Neural cell (in vitro differentiated cells): ENCODE data around the gene PARM1. TPM values are rescaled to one million over a fixed set of nuclear protein-coding genes. Genes with fewer than 3 reads are reported as not detected.

Experiments used
- H2AFZ ChIP-seq: fragments of 200-600, 300-800 bp; sonication (generic), shearing (Covaris generic); 2 replicates; pipeline ENCODE4 v1.6.0; 2014; ENCODE audit warnings: low read depth, mild to moderate bottlenecking, antibody characterized with exemption, low read length, moderate library complexity
- H3F3A ChIP-seq: fragments of 200-600 bp; shearing (Covaris generic); 2 replicates; pipeline ENCODE4 v1.6.1; 2016; ENCODE audit warnings: mild to moderate bottlenecking, moderate library complexity, mixed read lengths, antibody characterized with exemption, low read length; ENCODE audit not compliant: insufficient read depth, poor library complexity, severe bottlenecking
- H3K27ac ChIP-seq: fragments of 200-600, 300-800 bp; sonication (generic), shearing (Covaris generic); 2 replicates; pipeline ENCODE4 v1.5.1; 2014; ENCODE audit warnings: mild to moderate bottlenecking, low read length, moderate library complexity
- H3K27me3 ChIP-seq: fragments of 300-800, 200-600 bp; sonication (generic), shearing (Covaris generic); 2 replicates; pipeline ENCODE4 v1.6.0; 2014; ENCODE audit warnings: mild to moderate bottlenecking, low read depth, low read length, moderate library complexity; ENCODE audit not compliant: insufficient read depth
- H3K36me3 ChIP-seq: fragments of 300-800, 200-600 bp; sonication (generic), shearing (Covaris generic); 2 replicates; pipeline ENCODE4 v1.5.1; 2014; ENCODE audit warnings: mild to moderate bottlenecking, antibody characterized with exemption, low read length, moderate library complexity; ENCODE audit not compliant: insufficient read depth
- H3K4me2 ChIP-seq: fragments of 300-800, 200-600 bp; sonication (generic), shearing (Covaris generic); 2 replicates; pipeline ENCODE4 v1.6.0; 2014; ENCODE audit warnings: mild to moderate bottlenecking, low read length
- H3K4me3 ChIP-seq: fragments of 300-800, 200-600 bp; sonication (generic), shearing (Covaris generic); 2 replicates; pipeline ENCODE4 v1.5.1; 2014; ENCODE audit warnings: mild to moderate bottlenecking, low read length, moderate library complexity
- H3K79me2 ChIP-seq: fragments of 200-600 bp; shearing (Covaris generic); replicated peaks from 2 replicates; pipeline ENCODE4 v1.6.0; 2014; ENCODE audit warnings: mild to moderate bottlenecking, low read length, moderate library complexity; ENCODE audit not compliant: insufficient read depth
- H3K9ac ChIP-seq: fragments of 300-800, 200-600 bp; sonication (generic), shearing (Covaris generic); 2 replicates; pipeline ENCODE4 v1.6.1; 2016; ENCODE audit warnings: mild to moderate bottlenecking, low read length, mixed read lengths
- H3K9me2 ChIP-seq: fragments of 200-600 bp; shearing (Covaris generic); 2 replicates; pipeline ENCODE4 v1.6.1; 2016; ENCODE audit warnings: mild to moderate bottlenecking, low read length, mixed read lengths; ENCODE audit not compliant: insufficient read depth
- H3K9me3 ChIP-seq: fragments of 200-600, 300-800 bp; sonication (generic), shearing (Covaris generic); 2 replicates; pipeline ENCODE4 v1.6.1; 2016; ENCODE audit warnings: mild to moderate bottlenecking, mixed run types, low read length, moderate library complexity, mixed read lengths
- H4K20me1 ChIP-seq: fragments of 200-600 bp; shearing (Covaris generic); 2 replicates; pipeline ENCODE4 v1.6.1; 2016; ENCODE audit warnings: mild to moderate bottlenecking, mixed run types; ENCODE audit not compliant: insufficient read depth
- EP300 ChIP-seq: fragments of 450-650 bp; conservative IDR thresholded peaks from 2 replicates; pipeline ENCODE4 v1.6.1; 2014; ENCODE audit warnings: antibody characterized with exemption, mild to moderate bottlenecking, moderate library complexity; ENCODE audit not compliant: poor library complexity, severe bottlenecking
- EZH2 ChIP-seq: fragments of 200-600, 300-800 bp; shearing (Covaris generic), sonication (generic); IDR thresholded peaks from 2 replicates; pipeline ENCODE4 v1.6.1; 2014; ENCODE audit warnings: antibody characterized with exemption, low read length, borderline replicate concordance, mild to moderate bottlenecking; ENCODE audit not compliant: insufficient read depth, poor library complexity, severe bottlenecking
- MXI1 ChIP-seq: fragments of 450-650 bp; conservative IDR thresholded peaks from 2 replicates; pipeline ENCODE4 v1.6.1; 2014; ENCODE audit warnings: antibody characterized with exemption, mild to moderate bottlenecking; ENCODE audit not compliant: poor library complexity, severe bottlenecking
- POLR2AphosphoS5 ChIP-seq: IDR thresholded peaks from 2 replicates; pipeline ENCODE4 v1.6.1; 2012
- RAD21 ChIP-seq: fragments of 450-650 bp; conservative IDR thresholded peaks from 2 replicates; pipeline ENCODE4 v1.6.1; 2014; ENCODE audit warnings: antibody characterized with exemption, mild to moderate bottlenecking, moderate library complexity
- SMC3 ChIP-seq: fragments of 450-650 bp; conservative IDR thresholded peaks from 2 replicates; pipeline ENCODE4 v1.6.1; 2014; ENCODE audit warnings: antibody characterized with exemption, mild to moderate bottlenecking, moderate library complexity; ENCODE audit not compliant: poor library complexity
- TAF1 ChIP-seq: IDR thresholded peaks from 2 replicates; pipeline ENCODE4 v1.6.1; 2012; ENCODE audit warnings: low read depth
- polyA plus RNA-seq: library from polyadenylated mRNA; depleted of rRNA; stranded (reverse); fragments of >200 nt; gene quantifications from 2 replicates; pipeline ENCODE4 v1.2.3, GENCODE V29; 2014
- TF ChIP-seq, protein P1 (sequence below): IDR thresholded peaks from 2 replicates; pipeline ENCODE4 v1.6.1; 2012; ENCODE audit warnings: borderline replicate concordance
- TF ChIP-seq, protein P2 (sequence below): fragments of 450-650 bp; IDR thresholded peaks from 2 replicates; pipeline ENCODE4 v1.5.1; 2014; ENCODE audit warnings: antibody characterized with exemption, mild to moderate bottlenecking, moderate library complexity; ENCODE audit not compliant: poor library complexity, severe bottlenecking

The PARM1 gene
- polyA plus RNA-seq, 1 donor from 2014 or later = 1.3 TPM

DNA sequence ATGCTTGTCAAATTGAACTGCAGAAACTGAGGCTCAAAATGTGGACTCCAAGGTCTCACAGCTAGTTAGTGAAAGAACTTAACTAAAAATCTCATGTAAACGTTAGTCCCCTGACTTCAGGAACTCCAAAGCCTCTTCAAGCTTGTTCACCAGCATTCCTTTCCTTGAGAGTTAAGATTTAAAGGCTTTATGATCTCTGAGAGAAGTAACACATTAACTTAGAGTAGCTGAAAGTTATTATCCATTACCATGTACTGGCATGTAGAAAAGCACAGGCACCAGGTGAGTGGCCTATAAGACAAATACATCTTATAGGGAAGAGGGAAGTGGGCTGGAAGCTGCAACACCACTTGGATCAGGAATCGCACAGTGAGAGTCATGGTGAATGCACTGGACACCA is 15.3 kb downstream of the PARM1 start:
- Histone ChIP-seq H3K9me2 (no peaks in the 10 kb centered on the region), H4K20me1 (no peaks in the 10 kb centered on the region), H2AFZ (no peak overlapping the region), H3K27ac (no peak overlapping the region), H3F3A (no peaks in the 10 kb centered on the region), H3K9me3 (no peaks in the 10 kb centered on the region), H3K36me3 (no peaks in the 10 kb centered on the region), H3K4me3 (no peak overlapping the region), H3K4me2 (no peak overlapping the region), H3K9ac (no peak overlapping the region), H3K79me2 (no peaks in the 10 kb centered on the region), H3K27me3 (no peaks in the 10 kb centered on the region)
- TF ChIP-seq MXI1 (no peak), RAD21 (no peak), POLR2AphosphoS5 (no peak), TAF1 (no peak), SMC3 (no peak), EZH2 (no peak), EP300 (no peak)
- TF ChIP-seq, protein P1, sequence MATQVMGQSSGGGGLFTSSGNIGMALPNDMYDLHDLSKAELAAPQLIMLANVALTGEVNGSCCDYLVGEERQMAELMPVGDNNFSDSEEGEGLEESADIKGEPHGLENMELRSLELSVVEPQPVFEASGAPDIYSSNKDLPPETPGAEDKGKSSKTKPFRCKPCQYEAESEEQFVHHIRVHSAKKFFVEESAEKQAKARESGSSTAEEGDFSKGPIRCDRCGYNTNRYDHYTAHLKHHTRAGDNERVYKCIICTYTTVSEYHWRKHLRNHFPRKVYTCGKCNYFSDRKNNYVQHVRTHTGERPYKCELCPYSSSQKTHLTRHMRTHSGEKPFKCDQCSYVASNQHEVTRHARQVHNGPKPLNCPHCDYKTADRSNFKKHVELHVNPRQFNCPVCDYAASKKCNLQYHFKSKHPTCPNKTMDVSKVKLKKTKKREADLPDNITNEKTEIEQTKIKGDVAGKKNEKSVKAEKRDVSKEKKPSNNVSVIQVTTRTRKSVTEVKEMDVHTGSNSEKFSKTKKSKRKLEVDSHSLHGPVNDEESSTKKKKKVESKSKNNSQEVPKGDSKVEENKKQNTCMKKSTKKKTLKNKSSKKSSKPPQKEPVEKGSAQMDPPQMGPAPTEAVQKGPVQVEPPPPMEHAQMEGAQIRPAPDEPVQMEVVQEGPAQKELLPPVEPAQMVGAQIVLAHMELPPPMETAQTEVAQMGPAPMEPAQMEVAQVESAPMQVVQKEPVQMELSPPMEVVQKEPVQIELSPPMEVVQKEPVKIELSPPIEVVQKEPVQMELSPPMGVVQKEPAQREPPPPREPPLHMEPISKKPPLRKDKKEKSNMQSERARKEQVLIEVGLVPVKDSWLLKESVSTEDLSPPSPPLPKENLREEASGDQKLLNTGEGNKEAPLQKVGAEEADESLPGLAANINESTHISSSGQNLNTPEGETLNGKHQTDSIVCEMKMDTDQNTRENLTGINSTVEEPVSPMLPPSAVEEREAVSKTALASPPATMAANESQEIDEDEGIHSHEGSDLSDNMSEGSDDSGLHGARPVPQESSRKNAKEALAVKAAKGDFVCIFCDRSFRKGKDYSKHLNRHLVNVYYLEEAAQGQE = no peak
- TF ChIP-seq, protein P2, sequence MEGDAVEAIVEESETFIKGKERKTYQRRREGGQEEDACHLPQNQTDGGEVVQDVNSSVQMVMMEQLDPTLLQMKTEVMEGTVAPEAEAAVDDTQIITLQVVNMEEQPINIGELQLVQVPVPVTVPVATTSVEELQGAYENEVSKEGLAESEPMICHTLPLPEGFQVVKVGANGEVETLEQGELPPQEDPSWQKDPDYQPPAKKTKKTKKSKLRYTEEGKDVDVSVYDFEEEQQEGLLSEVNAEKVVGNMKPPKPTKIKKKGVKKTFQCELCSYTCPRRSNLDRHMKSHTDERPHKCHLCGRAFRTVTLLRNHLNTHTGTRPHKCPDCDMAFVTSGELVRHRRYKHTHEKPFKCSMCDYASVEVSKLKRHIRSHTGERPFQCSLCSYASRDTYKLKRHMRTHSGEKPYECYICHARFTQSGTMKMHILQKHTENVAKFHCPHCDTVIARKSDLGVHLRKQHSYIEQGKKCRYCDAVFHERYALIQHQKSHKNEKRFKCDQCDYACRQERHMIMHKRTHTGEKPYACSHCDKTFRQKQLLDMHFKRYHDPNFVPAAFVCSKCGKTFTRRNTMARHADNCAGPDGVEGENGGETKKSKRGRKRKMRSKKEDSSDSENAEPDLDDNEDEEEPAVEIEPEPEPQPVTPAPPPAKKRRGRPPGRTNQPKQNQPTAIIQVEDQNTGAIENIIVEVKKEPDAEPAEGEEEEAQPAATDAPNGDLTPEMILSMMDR = no peak

DNA sequence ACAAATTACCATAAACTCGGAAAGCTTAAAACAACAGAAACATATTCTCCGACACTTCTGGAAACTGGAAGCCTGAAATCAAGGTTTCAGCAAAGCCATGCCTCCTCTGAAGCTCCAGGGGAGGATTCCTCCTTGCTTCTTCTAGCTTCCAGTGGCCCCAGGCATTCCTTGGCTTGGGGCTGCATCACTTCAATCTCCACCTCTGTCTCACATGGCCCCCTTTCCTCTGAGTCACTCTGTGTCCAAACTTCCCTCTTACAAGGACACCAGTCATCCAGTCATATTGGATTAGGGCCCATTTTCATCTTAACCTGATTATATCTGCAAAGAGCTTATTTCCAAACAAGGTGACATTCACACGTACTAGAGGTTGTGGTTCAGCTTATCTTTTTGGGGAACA is 17.3 kb downstream of the PARM1 start:
- Histone ChIP-seq H2AFZ (no peak overlapping the region), H3K79me2 (no peaks in the 10 kb centered on the region), H3K4me2 (no peak overlapping the region), H3K9me2 (no peaks in the 10 kb centered on the region), H3K9me3 (no peaks in the 10 kb centered on the region), H3K4me3 (no peak overlapping the region), H3K27me3 (no peaks in the 10 kb centered on the region), H3F3A (no peaks in the 10 kb centered on the region), H3K36me3 (no peaks in the 10 kb centered on the region), H3K27ac (no peak overlapping the region), H4K20me1 (no peaks in the 10 kb centered on the region), H3K9ac (no peak overlapping the region)
- TF ChIP-seq, protein P1 = no peak
- TF ChIP-seq SMC3 = no peak
- no peak for TF ChIP-seq MXI1
- TF ChIP-seq, protein P2 = no peak
- no peak for TF ChIP-seq EZH2
- TF ChIP-seq TAF1 = no peak
- TF ChIP-seq EP300 = no peak
- no peak for TF ChIP-seq RAD21
- TF ChIP-seq POLR2AphosphoS5 = no peak
